SK-N-SH (cell line): ENCODE data around the gene DNAJC9. TPM values are rescaled to one million over a fixed set of nuclear protein-coding genes. Genes with fewer than 3 reads are reported as not detected.

ENCODE experiments used
- CTCF ChIA-PET: fragments of 300-600, 350-600 bp; formaldehyde crosslinking; extraction: SDS; loops from one replicate; lab custom pipeline; 2021; lab: Yijun Ruan, JAX
- POLR2A ChIA-PET: fragments of 350-600 bp; sonication (Branson Sonifier 250); formaldehyde crosslinking; extraction: SDS; loops from one replicate; lab custom pipeline; 2020; ENCODE audit warnings: antibody characterized with exemption, inconsistent platforms; lab: Yijun Ruan, JAX
- DNase-seq: peaks from one replicate; pipeline ENCODE4 v3.0.0; 2012
- H2AFZ ChIP-seq: fragments of 200-600 bp; sonication (generic); 2 replicates; pipeline ENCODE4 v1.8.1; 2016; ENCODE audit warnings: antibody characterized with exemption, mild to moderate bottlenecking, low read depth
- H3F3A ChIP-seq: fragments of 200-600 bp; sonication (generic); replicated peaks from 2 replicates; pipeline ENCODE3; 2016; ENCODE audit warnings: antibody characterized with exemption, mild to moderate bottlenecking; ENCODE audit not compliant: insufficient read depth
- H3K27ac ChIP-seq, 2 experiments: fragments of 200-500 bp in 1 of 2; fragments of 200-600 bp in 1 of 2; sonication (Bioruptor generic) in 1 of 2; sonication (generic), shearing (Covaris generic) in 1 of 2; 2 replicates each; pipeline versions ENCODE4 v1.5.1 to v1.6.1; 2014 to 2016; ENCODE audit warnings: low read depth in 2 of 2, inconsistent platforms in 1 of 2, low read length in 1 of 2, mild to moderate bottlenecking in 1 of 2, mixed read lengths in 1 of 2
- H3K27me3 ChIP-seq: fragments of 200-600 bp; sonication (generic), shearing (Covaris generic); 2 replicates; pipeline ENCODE4 v1.6.1; 2016; ENCODE audit warnings: mixed run types; ENCODE audit not compliant: insufficient read depth
- H3K36me3 ChIP-seq, 2 experiments: fragments of 200-500 bp in 1 of 2; fragments of 200-600 bp in 1 of 2; sonication (Bioruptor generic) in 1 of 2; sonication (generic) in 1 of 2; replicated peaks in 1 of 2; 2 replicates each; pipeline versions ENCODE3 to v1.5.1; 2014 to 2016; ENCODE audit warnings: low read length in 1 of 2, mild to moderate bottlenecking in 1 of 2; ENCODE audit not compliant: insufficient read depth in 2 of 2, control insufficient read depth in 1 of 2
- H3K4me1 ChIP-seq, 2 experiments: fragments of 200-500 bp in 1 of 2; fragments of 200-600 bp in 1 of 2; sonication (Bioruptor generic) in 1 of 2; sonication (generic), shearing (Covaris generic) in 1 of 2; 2 replicates each; pipeline versions ENCODE4 v1.5.1 to v1.6.1; 2014 to 2016; ENCODE audit warnings: low read depth in 1 of 2, low read length in 1 of 2, mixed run types in 1 of 2; ENCODE audit not compliant: insufficient read depth in 2 of 2, control insufficient read depth in 1 of 2
- H3K4me2 ChIP-seq: fragments of 200-600 bp; sonication (generic), shearing (Covaris generic); 2 replicates; pipeline ENCODE4 v1.6.1; 2017; ENCODE audit warnings: mixed run types
- H3K4me3 ChIP-seq, 2 experiments: fragments of 200-500 bp in 1 of 2; fragments of 200-600 bp in 1 of 2; sonication (Bioruptor generic) in 1 of 2; sonication (generic), shearing (Covaris generic) in 1 of 2; 2 replicates each; pipeline versions ENCODE4 v1.5.1 to v1.8.1; 2014 to 2016; ENCODE audit warnings: low read depth in 2 of 2, inconsistent platforms in 1 of 2, low read length in 1 of 2, mild to moderate bottlenecking in 1 of 2, mixed read lengths in 1 of 2, moderate library complexity in 1 of 2
- H3K79me2 ChIP-seq: fragments of 200-600 bp; sonication (generic); 2 replicates; pipeline ENCODE4 v1.8.1; 2017; ENCODE audit warnings: mild to moderate bottlenecking; ENCODE audit not compliant: insufficient read depth
- H3K9ac ChIP-seq: fragments of 200-600 bp; sonication (generic); 2 replicates; pipeline ENCODE4 v1.6.1; 2017; ENCODE audit warnings: mixed run types
- H3K9me2 ChIP-seq: fragments of 200-600 bp; sonication (generic); 2 replicates; pipeline ENCODE4 v1.6.1; 2017; ENCODE audit warnings: mixed run types
- H3K9me3 ChIP-seq: fragments of 200-600 bp; sonication (generic); 2 replicates; pipeline ENCODE4 v1.6.1; 2017; ENCODE audit warnings: mixed run types, mild to moderate bottlenecking, moderate library complexity
- H4K20me1 ChIP-seq: fragments of 200-600 bp; sonication (generic); 2 replicates; pipeline ENCODE4 v1.6.1; 2017; ENCODE audit warnings: mild to moderate bottlenecking, mixed run types; ENCODE audit not compliant: insufficient read depth
- ELF1 ChIP-seq: IDR thresholded peaks from 2 replicates; pipeline ENCODE4 v1.4.0; 2012
- EZH2phosphoT487 ChIP-seq: fragments of 200-600 bp; sonication (generic); IDR thresholded peaks from 2 replicates; pipeline ENCODE4 v1.6.1; 2017; ENCODE audit warnings: low read depth, mixed run types, mild to moderate bottlenecking, antibody characterized with exemption, moderate library complexity, borderline replicate concordance
- FOXJ3 ChIP-seq: sonication (generic); formaldehyde crosslinking; IDR thresholded peaks from 2 replicates; pipeline ENCODE4 v1.5.1; 2020; ENCODE audit warnings: mild to moderate bottlenecking, missing genetic modification reagents
- IRF3 ChIP-seq: fragments of 150-350 bp; IDR thresholded peaks from 2 replicates; pipeline ENCODE4 v1.6.1; 2016; ENCODE audit warnings: mild to moderate bottlenecking, low read depth, low read length
- JUND ChIP-seq: IDR thresholded peaks from 2 replicates; pipeline ENCODE4 v1.4.0; 2012
- MAX ChIP-seq: IDR thresholded peaks from 2 replicates; pipeline ENCODE4 v1.4.0; 2012; ENCODE audit warnings: low read depth
- NRF1 ChIP-seq: IDR thresholded peaks from 2 replicates; pipeline ENCODE4 v1.6.1; 2012; ENCODE audit warnings: low read depth, mild to moderate bottlenecking, low read length
- POLR2AphosphoS5 ChIP-seq: IDR thresholded peaks from 2 replicates; pipeline ENCODE4 v1.6.1; 2012; ENCODE audit warnings: low read depth, low read length
- RAD21 ChIP-seq: IDR thresholded peaks from 2 replicates; pipeline ENCODE4 v1.6.1; 2012; ENCODE audit warnings: mild to moderate bottlenecking, low read length
- RXRA ChIP-seq: IDR thresholded peaks from 2 replicates; pipeline ENCODE4 v1.4.0; 2012; ENCODE audit warnings: low read depth, mild to moderate bottlenecking, borderline replicate concordance
- SIN3A ChIP-seq: IDR thresholded peaks from 2 replicates; pipeline ENCODE4 v1.6.1; 2012; ENCODE audit warnings: low read depth, mild to moderate bottlenecking, low read length, moderate library complexity, borderline replicate concordance
- SMC3 ChIP-seq: IDR thresholded peaks from 2 replicates; pipeline ENCODE4 v1.6.1; 2012; ENCODE audit warnings: low read depth, low read length, improper control_type of control experiment
- TAF1 ChIP-seq: IDR thresholded peaks from 2 replicates; pipeline ENCODE4 v1.6.1; 2012; ENCODE audit warnings: low read depth, mild to moderate bottlenecking, low read length, moderate library complexity, borderline replicate concordance
- USF1 ChIP-seq: IDR thresholded peaks from 2 replicates; pipeline ENCODE4 v1.4.0; 2012; ENCODE audit warnings: low read depth, borderline replicate concordance
- USF2 ChIP-seq: fragments of 150-350 bp; IDR thresholded peaks from 2 replicates; pipeline ENCODE4 v1.6.1; 2017; ENCODE audit warnings: antibody characterized with exemption, low read length, low read depth, borderline replicate concordance
- ZBTB33 ChIP-seq: IDR thresholded peaks from 2 replicates; pipeline ENCODE4 v1.4.0; 2012; ENCODE audit warnings: low read depth, borderline replicate concordance
- WGBS: methylation state at CpG from one replicate; pipeline ENCODE4 v1.1.6; 2017; ENCODE audit warnings: low lambda C conversion rate; 5-methylcytosine and 5-hydroxymethylcytosine counted together
- polyA plus RNA-seq, 3 experiments: library from polyadenylated mRNA; depleted of rRNA; stranded (reverse); fragments of >200 nt; gene quantifications; 2 replicates each; pipeline ENCODE4 v1.2.3, GENCODE V29; 2012

The DNAJC9 gene
- polyA plus RNA-seq, 1 of the 3 experiments (the other 2 are of a cell fraction) = 23.9 TPM

GRCh38 chr10:73210395-73211105, 36.5 kb downstream of the DNAJC9 start:
- Histone ChIP-seq H3K9ac (no peak overlapping the region), H2AFZ (no peak overlapping the region), H3K79me2 (no peaks in the 10 kb centered on the region), H4K20me1 (no peaks in the 10 kb centered on the region), H3K4me3 (no peak overlapping the region), H3F3A (no peaks in the 10 kb centered on the region), H3K4me2 (no peak overlapping the region), H3K27me3 (no peaks in the 10 kb centered on the region), H3K9me3 (no peaks in the 10 kb centered on the region), H3K36me3 (peaks cover 2 to 18% of the 10 kb centered on the region in 2 experiments), H3K9me2 (no peaks in the 10 kb centered on the region), H3K27ac (no peak overlapping the region), H3K4me1 (no peaks in the 10 kb centered on the region)
- ChIA-PET CTCF (interaction anchor here (1.2 kb wide), 1 partner anchor 52 kb away, joined by 3 read pairs; no protein-coding TSS in a partner anchor), POLR2A (no interaction called here)
- TF ChIP-seq TAF1 (no peak), POLR2AphosphoS5 (no peak), MAX (no peak), ZBTB33 (no peak), RAD21 (no peak), IRF3 (no peak), EZH2phosphoT487 (no peak), RXRA (no peak), NRF1 (no peak), USF1 (no peak), ELF1 (no peak), USF2 (no peak), SIN3A (no peak), JUND (no peak), FOXJ3 (no peak), SMC3 (no peak)
- 93% methylated on average over 3 of the region's 3 CpGs for WGBS
- DNase-seq = no peak
